PC-9 (cell line): ENCODE data around the gene PTPRG. TPM values are rescaled to one million over a fixed set of nuclear protein-coding genes. Genes with fewer than 3 reads are reported as not detected.

Experiments used
- BruUV-seq: library from RNA; stranded (reverse); fragments of 400-500 nt; replicated peaks from 2 replicates; lab custom pipeline; 2021; lab: Mats Ljungman, UMichigan
- CTCF ChIA-PET: fragments of 300-600 bp; sonication (Branson Sonifier 250); formaldehyde crosslinking; loops from one replicate; lab custom pipeline; 2022; ENCODE audit warnings: antibody characterized with exemption; lab: Charles Lee
- POLR2A ChIA-PET: fragments of 300-600 bp; sonication (Branson Sonifier 250); formaldehyde crosslinking; loops from one replicate; lab custom pipeline; 2022; ENCODE audit warnings: antibody characterized with exemption; ENCODE audit not compliant: unreplicated experiment; lab: Charles Lee
- DNase-seq, 2 experiments: peaks; one replicate each; pipeline versions ENCODE4 v3.0.0 to v3.0.0-alpha.2; 2015 to 2022; ENCODE audit warnings: mixed read lengths in 1 of 2
- H2AFZ ChIP-seq: fragments of 200-600 bp; sonication (generic); 2 replicates; pipeline ENCODE4 v1.8.1; 2017; ENCODE audit warnings: antibody characterized with exemption
- H3F3A ChIP-seq: fragments of 200-600 bp; sonication (generic); 2 replicates; pipeline ENCODE4 v1.8.1; 2017; ENCODE audit warnings: antibody characterized with exemption, mild to moderate bottlenecking, low read depth; ENCODE audit not compliant: insufficient read depth
- H3K27ac ChIP-seq: fragments of 200-600 bp; sonication (generic); 2 replicates; pipeline ENCODE4 v1.6.1; 2016; ENCODE audit warnings: mixed run types
- H3K27me3 ChIP-seq: fragments of 200-600 bp; sonication (generic); 2 replicates; pipeline ENCODE4 v1.6.1; 2016; ENCODE audit warnings: low read depth, mixed run types; ENCODE audit not compliant: insufficient read depth
- H3K36me3 ChIP-seq: fragments of 200-600 bp; sonication (generic); 2 replicates; pipeline ENCODE4 v1.6.1; 2016; ENCODE audit warnings: low read depth, mixed run types
- H3K4me1 ChIP-seq: fragments of 200-600 bp; sonication (generic); replicated peaks from 2 replicates; pipeline ENCODE4 v1.6.1; 2016; ENCODE audit warnings: mixed run types; ENCODE audit not compliant: insufficient read depth
- H3K4me2 ChIP-seq: fragments of 200-600 bp; sonication (generic); 2 replicates; pipeline ENCODE4 v1.6.1; 2017; ENCODE audit warnings: mixed run types
- H3K4me3 ChIP-seq: fragments of 200-600 bp; sonication (generic); 2 replicates; pipeline ENCODE4 v1.6.1; 2016; ENCODE audit warnings: mixed run types
- H3K79me2 ChIP-seq: fragments of 200-600 bp; sonication (generic); 2 replicates; pipeline ENCODE4 v1.6.1; 2017; ENCODE audit warnings: low read depth, mixed run types
- H3K9me2 ChIP-seq: fragments of 200-600 bp; sonication (generic); 2 replicates; pipeline ENCODE4 v1.8.1; 2017; ENCODE audit warnings: mild to moderate bottlenecking; ENCODE audit not compliant: insufficient read depth
- H3K9me3 ChIP-seq: fragments of 200-600 bp; sonication (generic); 2 replicates; pipeline ENCODE4 v1.8.1; 2016; ENCODE audit warnings: low read depth; ENCODE audit not compliant: insufficient read depth
- H4K20me1 ChIP-seq: fragments of 200-600 bp; sonication (generic); 2 replicates; pipeline ENCODE4 v1.8.1; 2017; ENCODE audit not compliant: insufficient read depth
- EZH2 ChIP-seq: fragments of 200-600 bp; sonication (generic); IDR thresholded peaks from 2 replicates; pipeline ENCODE4 v1.8.0; 2017; ENCODE audit warnings: antibody characterized with exemption, low read depth
- intact Hi-C: fragments of 100-400 bp; cut with micrococcal nuclease; formaldehyde crosslinking; loops from one replicate; pipeline ENCODE4 v1.10.0; 2022; ENCODE audit not compliant: unreplicated experiment
- total RNA-seq: library from RNA; stranded (reverse); gene quantifications from 2 replicates; pipeline ENCODE4 v1.2.3, GENCODE V29; 2021
- TF ChIP-seq, protein P1 (sequence below): fragments of 200-600 bp; sonication (generic); conservative IDR thresholded peaks from 2 replicates; pipeline ENCODE4 v1.6.1; 2017; ENCODE audit warnings: mixed run types, antibody characterized with exemption, mild to moderate bottlenecking, moderate library complexity

The PTPRG gene
- total RNA-seq, 1 experiment from 2014 or later = 32.9 TPM

GRCh38 chr3:62073038-62073437 lies 511.7 kb downstream of the PTPRG start:
- H4K20me1 ChIP-seq = no peaks in the 10 kb centered on the region
- H2AFZ ChIP-seq = no peak overlapping the region
- no peak overlapping the region for H3K27ac ChIP-seq
- DNase-seq = no peak
- H3K4me1 ChIP-seq = no peaks in the 10 kb centered on the region
- intact Hi-C loops = no loop called here
- no peak overlapping the region for H3K4me2 ChIP-seq
- H3K4me3 ChIP-seq = no peak overlapping the region
- no peaks in the 10 kb centered on the region for H3K79me2 ChIP-seq
- no peak for TF ChIP-seq EZH2
- TF ChIP-seq, protein P1, sequence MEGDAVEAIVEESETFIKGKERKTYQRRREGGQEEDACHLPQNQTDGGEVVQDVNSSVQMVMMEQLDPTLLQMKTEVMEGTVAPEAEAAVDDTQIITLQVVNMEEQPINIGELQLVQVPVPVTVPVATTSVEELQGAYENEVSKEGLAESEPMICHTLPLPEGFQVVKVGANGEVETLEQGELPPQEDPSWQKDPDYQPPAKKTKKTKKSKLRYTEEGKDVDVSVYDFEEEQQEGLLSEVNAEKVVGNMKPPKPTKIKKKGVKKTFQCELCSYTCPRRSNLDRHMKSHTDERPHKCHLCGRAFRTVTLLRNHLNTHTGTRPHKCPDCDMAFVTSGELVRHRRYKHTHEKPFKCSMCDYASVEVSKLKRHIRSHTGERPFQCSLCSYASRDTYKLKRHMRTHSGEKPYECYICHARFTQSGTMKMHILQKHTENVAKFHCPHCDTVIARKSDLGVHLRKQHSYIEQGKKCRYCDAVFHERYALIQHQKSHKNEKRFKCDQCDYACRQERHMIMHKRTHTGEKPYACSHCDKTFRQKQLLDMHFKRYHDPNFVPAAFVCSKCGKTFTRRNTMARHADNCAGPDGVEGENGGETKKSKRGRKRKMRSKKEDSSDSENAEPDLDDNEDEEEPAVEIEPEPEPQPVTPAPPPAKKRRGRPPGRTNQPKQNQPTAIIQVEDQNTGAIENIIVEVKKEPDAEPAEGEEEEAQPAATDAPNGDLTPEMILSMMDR = no peak
- H3F3A ChIP-seq = no peaks in the 10 kb centered on the region
- H3K36me3 ChIP-seq = no peaks in the 10 kb centered on the region
- no peaks in the 10 kb centered on the region for H3K9me2 ChIP-seq
- POLR2A ChIA-PET = no interaction called here
- CTCF ChIA-PET = no interaction called here
- no peaks in the 10 kb centered on the region for H3K9me3 ChIP-seq
- no TSS peak for BruUV-seq
- no peaks in the 10 kb centered on the region for H3K27me3 ChIP-seq

- DNase-seq = peak; percentile 37 to 72
- TF ChIP-seq, protein P1 = no peak
- no peak for TF ChIP-seq EZH2
- intact Hi-C loops = no loop called here
- Histone ChIP-seq H4K20me1 (no peaks in the 10 kb centered on the region), H3K4me1 (peaks cover 17% of the 10 kb centered on the region), H3K9me2 (no peaks in the 10 kb centered on the region), H2AFZ (no peak overlapping the region), H3K27me3 (no peaks in the 10 kb centered on the region), H3F3A (no peaks in the 10 kb centered on the region), H3K9me3 (no peaks in the 10 kb centered on the region; the same call in 1 of the 2 replicates), H3K79me2 (no peaks in the 10 kb centered on the region), H3K4me2 (peak overlapping the region; percentile 52), H3K4me3 (no peak overlapping the region), H3K36me3 (no peaks in the 10 kb centered on the region), H3K27ac (peak overlapping the region; percentile 42)
- no TSS peak for BruUV-seq
- ChIA-PET CTCF (no interaction called here), POLR2A (no interaction called here)
These were observed 523.2 kb downstream of the PTPRG start for GRCh38 chr3:62084558-62084957.

DNA sequence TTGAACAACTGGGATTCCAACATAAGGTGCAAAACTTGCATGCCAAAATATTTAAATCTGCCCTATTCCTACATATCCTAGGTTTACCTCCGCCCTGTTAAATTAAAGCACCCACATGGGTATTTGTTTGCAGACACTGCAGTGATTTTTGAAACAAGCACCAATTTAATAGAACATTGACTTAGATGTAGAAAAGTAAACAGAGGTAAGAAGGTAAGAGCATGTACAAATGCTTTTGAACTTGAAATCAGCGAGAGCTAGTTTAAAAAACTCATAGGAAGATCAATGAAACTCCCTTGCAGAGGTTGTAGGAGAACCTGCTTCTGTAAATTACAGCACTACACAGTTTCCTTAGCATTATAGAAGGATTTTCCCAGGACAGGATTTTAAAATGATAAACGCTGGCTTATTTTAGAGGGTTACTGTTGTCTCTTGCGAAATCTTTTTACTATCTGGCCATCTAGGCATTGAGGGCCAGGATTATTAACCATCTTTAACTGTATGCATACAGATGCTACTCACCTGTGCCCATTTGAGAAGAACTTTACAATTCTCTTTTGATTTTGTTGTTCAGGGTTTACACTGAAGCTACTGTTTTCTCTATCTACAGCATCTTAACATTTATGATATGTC lies 527.2 kb downstream of the PTPRG start:
- no peak for DNase-seq
- Histone ChIP-seq H3K4me3 (no peak overlapping the region), H3K79me2 (no peaks in the 10 kb centered on the region), H3K9me3 (no peaks in the 10 kb centered on the region; the same call in 1 of the 2 replicates), H3K4me2 (no peak overlapping the region), H3K36me3 (no peaks in the 10 kb centered on the region), H3K4me1 (peaks cover 17% of the 10 kb centered on the region), H3K27ac (no peak overlapping the region), H3F3A (no peaks in the 10 kb centered on the region), H2AFZ (no peak overlapping the region), H3K27me3 (no peaks in the 10 kb centered on the region), H3K9me2 (no peaks in the 10 kb centered on the region), H4K20me1 (no peaks in the 10 kb centered on the region)
- intact Hi-C loops = no loop called here
- TF ChIP-seq, protein P1 = no peak
- TF ChIP-seq EZH2 = no peak
- CTCF ChIA-PET = no interaction called here
- POLR2A ChIA-PET = no interaction called here
- no TSS peak for BruUV-seq
